Stimulated activated CD8-positive, alpha-beta memory T cell treated with anti-CD3 and anti-CD28 coated beads, Interleukin-7, amount 100 ng/mL, for 1 hour (primary cell): ENCODE data around the gene GJB3.
"Not testable (repeated sequence)": the region's sequence is repeated elsewhere in the genome, so short reads cannot be mapped to it uniquely, and the experiment has no call there.

Source experiments
- DNase-seq, 2 donors: peaks; one replicate each; pipeline ENCODE4 v3.0.0-alpha.2; 2020; ENCODE audit warnings: low read depth in 2 of 2

Gene GJB3

DNA sequence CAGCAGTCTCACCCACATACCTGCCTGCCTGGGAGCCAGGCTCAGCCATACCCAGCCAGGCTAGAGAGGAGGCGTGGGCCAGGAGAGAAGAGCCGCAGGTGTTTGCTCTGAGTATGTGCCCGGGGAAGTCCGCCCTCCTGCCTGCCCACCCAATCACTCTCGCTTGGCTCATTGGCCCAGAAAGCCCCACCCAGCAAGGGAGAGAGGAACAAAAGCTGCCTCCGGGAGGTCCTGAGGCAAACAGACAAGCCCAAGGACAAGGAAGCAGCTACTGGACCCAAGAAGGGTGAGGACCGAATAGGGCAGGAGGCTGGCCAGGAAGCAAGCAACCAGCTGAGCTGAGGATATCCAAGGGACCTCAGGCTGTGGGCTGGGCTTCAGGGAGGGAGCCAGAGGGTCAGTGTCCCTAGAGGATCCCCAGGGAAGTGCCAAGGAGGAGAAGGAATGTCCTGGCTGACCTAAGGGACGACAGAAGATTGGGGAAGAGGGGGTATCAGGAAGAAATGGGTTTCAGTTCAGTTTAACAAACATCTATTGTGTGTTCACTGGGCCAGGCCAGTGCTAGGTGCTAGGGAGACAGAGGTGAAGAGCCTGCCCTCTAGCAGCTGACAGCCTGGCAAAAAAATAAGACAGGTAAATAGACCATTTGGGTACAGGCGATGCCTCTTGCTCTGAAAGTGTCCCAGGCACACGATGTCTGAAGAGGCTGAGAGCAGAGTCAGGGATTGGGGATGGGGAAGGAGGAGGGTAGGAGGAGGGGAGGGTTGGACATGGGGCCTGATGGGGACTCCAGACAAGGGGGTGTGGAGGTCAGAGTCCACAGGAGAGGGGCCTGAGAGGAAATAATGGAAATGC, 21.3 kb upstream of the GJB3 start, which contains the start of gene GJB4:
TSS of gene GJB4 (plus strand) at position 238 of the 855 bp plus-strand sequence. CDS start 1,515 bp downstream, outside the sequence.
- DNase-seq = no peak

DNA sequence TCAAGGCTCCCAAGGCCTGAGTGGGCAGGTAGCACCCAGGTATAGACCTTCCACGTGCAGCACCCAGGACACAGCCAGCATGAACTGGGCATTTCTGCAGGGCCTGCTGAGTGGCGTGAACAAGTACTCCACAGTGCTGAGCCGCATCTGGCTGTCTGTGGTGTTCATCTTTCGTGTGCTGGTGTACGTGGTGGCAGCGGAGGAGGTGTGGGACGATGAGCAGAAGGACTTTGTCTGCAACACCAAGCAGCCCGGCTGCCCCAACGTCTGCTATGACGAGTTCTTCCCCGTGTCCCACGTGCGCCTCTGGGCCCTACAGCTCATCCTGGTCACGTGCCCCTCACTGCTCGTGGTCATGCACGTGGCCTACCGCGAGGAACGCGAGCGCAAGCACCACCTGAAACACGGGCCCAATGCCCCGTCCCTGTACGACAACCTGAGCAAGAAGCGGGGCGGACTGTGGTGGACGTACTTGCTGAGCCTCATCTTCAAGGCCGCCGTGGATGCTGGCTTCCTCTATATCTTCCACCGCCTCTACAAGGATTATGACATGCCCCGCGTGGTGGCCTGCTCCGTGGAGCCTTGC, 19.7 kb upstream of the GJB3 start:
- no peak for DNase-seq

DNA sequence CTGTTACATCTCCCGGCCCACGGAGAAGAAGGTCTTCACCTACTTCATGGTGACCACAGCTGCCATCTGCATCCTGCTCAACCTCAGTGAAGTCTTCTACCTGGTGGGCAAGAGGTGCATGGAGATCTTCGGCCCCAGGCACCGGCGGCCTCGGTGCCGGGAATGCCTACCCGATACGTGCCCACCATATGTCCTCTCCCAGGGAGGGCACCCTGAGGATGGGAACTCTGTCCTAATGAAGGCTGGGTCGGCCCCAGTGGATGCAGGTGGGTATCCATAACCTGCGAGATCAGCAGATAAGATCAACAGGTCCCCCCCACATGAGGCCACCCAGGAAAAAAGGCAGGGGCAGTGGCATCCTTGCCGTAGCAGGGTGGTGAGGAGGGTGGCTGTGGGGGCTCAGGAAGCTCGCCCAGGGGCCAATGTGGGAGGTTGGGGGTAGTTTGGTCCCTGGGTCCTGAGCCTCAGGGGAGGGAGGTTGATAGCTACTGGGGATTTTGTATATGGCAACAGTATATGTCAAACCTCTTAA, 19.2 kb upstream of the GJB3 start:
- DNase-seq = no peak

DNA sequence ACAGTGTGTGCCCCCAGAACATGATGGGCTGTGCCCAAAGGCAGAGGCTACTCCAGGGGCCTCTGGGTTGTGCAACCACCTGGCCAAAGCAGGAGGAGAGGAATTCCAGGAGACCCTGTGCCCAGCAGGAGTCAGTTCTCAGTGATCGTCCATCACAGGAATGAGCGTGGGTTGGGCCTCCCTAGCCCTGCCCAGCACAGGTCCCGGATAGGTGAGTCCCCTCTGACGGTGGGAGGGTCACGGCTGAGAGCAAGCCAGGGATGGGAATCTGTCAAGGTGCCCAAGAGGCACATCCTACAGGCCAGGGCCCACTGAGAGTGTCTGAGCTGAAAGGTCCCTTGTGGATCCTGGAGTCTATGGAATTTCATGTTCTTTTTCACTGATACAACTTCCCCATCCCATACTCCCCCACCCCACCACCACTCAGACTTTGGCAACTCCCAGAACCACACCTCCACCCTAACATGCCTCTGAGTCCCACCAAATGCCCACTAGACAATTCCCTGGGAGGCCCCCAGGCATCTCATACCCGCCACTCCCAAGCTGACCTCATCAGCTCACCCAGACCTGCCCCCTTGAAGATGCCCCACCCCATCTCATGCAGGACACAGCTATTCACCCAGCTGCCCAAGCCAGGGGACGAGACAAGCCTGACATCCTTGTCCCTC, 18.4 kb upstream of the GJB3 start:
- DNase-seq = no peak

DNA sequence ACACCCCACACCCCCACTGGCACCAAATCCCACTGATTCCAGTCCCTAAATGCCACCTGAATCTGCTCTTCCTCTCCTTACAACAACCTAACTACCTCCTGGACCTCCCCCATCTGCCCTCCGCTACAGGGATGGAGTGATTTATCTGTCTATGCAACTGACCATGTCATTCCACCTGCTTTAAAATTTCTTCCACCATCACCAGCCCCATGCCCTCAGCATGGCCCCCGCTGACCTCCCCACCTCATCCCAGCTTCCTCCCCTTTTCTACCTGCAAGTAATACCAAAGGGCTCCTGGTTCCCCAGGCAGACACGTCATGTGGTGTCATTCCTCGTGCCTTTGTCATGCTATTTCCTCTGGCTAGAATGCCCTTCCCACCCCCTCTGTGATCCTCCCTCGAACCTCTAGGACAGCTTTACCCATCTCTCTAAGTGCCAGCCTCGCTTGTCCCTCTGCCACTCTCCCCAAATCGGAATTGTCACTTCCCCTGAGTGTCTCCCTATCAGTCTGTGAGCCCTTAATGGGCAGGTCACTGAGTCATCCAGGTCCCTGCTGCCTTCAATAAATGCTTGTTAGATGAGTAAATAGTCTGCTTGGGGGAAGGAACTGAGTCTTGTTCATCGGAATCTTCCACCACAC, 17.8 kb upstream of the GJB3 start:
- no peak for DNase-seq

DNA sequence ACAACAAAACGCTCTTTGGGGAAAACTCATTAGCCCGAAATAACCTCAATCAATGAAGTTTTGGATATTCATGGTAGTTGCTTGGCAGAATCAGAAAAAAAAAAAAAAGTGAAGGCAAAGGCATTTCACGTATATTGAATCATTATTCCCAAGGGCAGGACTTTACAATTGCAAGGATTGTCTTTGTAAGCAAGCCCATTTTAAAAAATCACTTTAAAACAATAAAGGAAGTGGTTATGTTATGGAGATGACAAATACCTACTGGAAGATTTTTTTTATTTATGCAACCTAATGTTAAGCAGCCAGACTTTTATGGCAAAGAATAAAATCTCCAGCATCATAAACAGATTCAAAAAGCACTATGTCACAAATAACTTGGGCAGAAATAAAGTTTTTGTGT, 12.2 kb upstream of the GJB3 start:
- DNase-seq = no peak

DNA sequence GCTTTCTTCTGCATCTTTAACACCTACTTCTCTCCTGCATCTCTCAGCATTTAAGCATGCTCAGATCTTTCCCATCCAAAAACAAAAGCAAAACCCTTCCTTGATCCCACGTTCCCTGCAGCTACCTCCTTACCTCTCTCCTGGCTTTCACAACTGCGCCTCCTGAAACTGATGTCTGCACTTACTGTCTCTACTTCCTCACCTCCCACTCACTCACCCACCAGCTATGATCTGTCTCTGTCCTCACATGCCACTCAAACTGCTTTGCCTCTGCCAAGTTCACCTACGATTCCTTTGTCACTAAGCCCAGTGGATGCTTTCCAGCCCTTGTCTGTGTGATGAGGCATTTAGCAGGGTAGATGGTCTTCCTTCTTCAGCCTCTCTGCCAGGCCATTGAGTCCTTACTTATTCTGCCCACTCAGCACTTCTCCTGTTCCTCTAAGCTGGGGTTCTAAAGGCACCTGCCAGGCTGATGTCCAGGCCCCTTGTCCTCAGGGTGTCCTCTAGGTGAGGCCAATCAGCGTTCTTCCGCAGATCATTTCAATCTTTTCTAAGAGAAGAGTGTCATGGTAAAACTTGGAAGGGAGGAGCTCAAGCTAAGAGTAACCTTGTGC, 10.0 kb upstream of the GJB3 start:
- no peak for DNase-seq

DNA sequence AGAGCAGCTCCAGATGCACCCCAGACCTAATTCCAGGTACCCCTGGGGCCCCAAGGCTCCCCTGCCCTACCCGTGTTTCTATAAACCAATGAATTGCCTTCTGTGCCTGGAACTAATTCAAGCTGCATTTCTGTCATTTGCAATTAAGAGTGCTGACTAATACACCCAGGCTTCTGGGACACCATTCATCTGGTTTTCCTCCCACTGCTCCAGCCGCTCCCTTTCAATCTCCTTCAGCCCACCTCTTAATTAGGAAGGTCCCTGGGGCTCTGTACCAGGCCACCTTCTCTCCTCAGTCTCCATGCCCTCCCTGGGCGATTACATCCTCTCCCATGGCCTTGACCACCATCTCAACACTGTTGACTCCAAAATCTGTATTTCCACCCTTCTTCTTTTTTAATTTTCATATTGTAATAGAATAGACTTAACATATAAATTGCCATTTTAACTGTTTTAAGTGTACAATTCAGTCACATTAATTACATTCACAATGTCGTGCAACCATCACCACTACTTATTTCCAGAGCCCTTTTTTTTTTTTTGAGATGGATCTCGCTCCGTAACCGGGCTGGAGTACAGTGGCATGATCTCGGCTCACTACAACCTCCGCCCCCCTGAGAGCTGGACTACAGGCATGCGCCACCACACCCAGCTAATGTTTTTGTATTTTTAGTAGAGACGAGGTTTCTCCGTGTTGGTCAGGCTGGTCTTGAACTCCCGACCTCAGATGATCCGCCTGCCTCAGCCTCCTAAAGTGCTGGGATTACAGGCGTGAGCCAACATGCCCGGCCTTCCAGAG, 9.2 kb upstream of the GJB3 start:
- DNase-seq = no peak

DNA sequence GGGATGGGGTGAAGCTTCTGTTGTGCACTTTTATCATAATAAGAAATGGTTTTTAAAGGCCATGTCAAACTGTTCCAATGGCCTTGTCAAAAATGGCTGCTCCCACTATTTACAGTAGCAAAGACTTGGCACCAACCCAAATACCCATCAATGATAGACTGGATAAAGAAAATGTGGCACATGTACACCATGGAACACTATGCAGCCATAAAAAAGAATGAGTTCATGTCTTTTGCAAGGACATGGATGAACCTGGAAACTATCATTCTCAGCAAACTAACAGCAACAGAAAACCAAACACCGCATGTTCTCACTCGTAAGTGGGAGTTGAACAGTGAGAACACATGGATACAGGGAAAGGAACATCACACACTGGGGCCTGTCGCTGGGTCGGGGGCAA, 7.9 kb upstream of the GJB3 start:
- not testable (repeated sequence) for DNase-seq

DNA sequence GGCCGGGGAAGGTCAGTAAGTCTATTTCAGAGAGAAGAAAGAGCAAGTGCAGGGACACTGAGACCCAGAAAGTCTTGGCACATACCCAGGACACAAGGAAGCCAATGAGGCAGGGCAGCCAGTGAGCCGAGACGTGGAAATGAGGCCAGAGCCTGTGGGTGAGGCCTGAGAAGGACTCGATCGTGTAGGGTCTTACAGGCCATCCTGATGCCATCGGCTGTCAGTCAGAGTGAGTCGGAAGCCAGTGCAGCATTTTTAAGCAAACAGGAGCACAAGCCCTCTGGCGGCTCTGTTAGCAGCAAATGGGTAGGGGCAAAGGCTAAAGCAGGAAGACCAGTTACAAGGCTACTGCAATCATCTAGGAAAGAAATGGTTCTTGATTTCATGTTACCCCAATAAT, 6.1 kb upstream of the GJB3 start:
- DNase-seq = no peak

DNA sequence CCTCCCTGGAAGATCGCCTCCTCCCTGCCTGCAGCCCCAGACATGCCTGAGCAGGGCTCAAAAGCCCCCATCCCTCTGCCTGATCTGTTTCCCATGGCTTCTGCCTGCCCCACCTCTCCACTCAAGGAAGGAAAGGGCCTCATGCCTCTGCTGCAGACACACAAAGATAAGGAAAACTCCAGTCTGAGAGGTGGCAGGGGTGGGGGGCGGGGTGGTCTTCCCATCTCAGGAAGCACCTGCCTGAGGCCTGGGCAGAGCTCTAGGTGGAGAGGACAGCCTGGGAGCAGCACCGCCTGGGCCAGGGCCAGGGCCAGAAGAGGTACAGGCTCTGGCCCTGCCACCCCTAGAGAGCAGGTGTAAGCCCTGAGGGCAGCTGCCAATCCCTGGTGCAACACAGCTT, 4.1 kb upstream of the GJB3 start:
- no peak for DNase-seq

DNA sequence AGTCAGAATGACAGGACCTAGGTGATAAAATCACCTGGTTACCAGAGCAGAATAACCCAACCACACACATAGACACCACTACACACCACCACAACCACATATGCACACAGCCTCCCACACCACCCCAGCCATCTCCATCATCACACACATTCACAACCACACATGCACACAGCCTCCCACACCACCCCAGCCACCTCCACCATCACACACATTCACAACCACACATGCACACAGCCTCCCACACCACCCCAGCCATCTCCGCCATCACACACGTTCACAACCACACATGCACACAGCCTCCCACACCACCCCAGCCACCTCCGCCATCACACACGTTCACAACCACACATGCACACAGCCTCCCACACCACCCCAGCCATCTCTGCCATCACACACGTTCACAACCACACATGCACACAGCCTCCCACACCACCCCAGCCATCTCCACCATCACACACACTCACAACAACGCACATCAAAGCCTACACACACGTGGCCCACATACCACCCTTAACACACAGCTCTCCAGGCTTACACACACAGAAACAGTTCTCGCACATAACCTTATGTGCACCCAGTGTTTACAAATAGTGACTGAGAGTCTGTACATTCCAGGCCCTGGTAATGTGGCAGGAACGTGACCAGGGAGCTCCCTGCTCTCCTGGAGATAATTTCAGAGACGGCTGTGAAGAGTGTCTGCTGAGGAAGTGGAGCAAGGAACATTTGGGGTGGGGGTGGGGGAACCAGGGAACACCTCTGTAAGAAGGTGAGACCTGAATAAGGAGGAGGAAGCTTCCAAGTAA, 3.3 kb upstream of the GJB3 start:
- DNase-seq = no peak

DNA sequence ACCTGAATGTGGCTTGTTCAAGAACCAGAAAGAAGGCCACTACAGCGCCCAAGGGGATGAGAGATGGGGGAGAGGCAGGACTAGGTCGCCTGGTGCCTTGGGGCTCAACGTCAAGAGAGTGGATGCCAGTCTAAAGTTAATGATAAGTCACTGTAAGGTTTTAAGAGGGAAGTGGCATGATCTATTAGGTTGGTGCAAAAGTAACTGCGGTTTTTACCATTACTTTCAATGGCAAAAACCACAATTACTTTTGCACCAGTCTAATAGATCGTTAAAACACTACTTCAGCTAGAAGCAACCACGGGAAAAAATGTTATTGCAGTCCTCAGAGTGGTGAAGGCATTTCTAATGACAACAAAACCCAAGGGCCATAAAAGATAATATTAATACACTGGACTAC, 2.6 kb upstream of the GJB3 start:
- DNase-seq = no peak

DNA sequence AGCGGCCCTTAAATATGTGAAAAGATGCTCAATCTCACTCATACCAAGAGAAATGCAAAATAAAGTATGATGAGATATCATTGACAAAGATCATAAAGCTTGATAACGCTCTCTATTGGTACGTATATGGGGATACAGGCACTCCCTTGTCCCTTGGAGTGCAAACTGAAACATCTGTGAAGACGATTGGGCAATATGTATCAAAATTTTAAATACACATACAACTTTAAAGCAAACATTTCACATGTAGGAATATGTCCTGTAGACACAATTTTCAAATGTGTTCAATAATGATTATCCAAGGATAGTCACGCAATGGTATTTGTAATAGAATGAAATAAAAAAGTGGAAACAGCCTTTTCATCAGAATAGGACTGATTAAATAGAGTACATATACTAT, 2.0 kb upstream of the GJB3 start:
- DNase-seq = no peak

DNA sequence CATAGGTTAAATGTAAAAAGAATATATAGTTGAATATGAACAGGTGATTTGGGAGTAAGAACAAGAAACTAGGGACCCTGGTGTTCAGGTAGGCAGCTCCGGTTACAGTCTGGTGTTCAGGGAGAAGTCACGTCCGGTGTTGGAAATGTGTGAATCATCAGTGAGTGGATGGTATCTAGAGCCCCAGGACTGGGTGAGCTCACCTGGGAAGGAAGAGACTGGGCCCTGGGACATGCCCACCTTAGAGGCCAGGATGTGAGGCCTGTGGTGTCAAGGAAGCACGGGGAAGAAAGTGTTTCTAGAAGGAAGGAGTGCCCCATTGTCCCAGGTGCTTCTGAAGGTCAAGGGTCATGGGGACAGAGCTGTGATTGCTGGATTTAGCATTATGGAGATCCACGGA, 1.5 kb upstream of the GJB3 start:
- DNase-seq = no peak

DNA sequence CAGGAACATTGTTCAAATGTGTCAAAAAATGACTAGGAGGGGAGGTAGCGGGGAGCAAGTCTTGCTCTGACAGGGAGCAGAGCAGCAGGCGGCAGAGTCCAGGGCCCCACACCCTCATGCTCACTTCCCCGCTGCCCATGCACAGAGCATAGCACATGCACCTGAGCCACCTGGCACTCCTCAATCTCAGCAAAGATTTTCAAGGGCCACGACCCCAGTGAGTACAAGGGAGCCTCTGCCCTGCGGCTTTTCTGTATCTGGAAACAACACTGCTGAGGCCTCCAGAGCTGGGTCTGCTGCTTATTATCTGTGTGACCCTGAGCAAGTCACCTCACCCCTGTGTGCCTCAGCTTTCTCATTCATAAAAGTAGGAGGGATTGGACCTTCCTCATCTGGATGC, 1.1 kb upstream of the GJB3 start:
- no peak for DNase-seq

DNA sequence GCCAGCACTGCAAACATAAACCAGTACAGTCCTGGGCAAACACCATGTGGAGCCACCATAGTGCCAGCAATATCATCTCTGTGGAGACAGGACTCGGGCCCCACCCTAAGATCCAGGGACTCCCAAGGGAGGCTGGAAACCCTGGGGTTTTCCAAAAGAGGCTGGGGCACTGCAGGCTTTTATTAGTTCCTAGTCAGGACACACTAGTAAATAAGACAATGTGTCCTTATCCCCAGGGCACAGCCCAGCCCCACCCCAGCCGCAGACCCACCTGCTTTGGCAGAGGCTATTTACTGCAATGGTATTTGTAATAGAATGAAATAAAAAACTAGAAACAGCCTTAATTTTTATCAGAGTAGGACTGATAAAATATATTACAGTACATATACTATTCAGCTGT, 486 bp upstream of the GJB3 start:
- no peak for DNase-seq

DNA sequence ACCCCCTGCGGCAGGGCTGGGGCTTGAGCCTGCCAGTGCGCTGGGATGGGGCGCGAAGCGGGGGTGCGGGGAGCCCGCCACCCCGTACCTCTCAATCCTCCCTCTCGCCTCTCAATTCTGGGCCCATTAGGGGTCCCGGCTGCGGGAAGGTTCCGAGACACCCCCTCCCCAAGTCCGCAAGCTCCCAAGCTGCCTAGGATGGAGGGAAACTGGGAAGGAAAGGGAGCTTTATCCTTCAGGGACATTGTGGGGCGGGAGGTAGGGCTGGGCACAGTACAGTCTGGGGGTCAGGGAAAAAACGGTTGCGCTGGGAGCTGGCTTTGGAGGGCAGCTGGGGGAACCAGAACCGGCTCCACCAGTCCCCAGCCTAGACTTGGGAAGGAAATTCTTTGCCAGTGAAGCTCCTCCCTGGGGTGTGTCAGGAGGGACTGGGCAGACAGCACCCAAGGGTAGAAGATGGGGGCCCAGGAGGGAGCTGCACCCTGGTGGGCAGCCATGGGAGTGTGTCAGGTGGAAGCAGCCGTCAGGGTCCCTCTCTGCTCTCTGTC, 904 bp downstream of the GJB3 start:
- DNase-seq = no peak

DNA sequence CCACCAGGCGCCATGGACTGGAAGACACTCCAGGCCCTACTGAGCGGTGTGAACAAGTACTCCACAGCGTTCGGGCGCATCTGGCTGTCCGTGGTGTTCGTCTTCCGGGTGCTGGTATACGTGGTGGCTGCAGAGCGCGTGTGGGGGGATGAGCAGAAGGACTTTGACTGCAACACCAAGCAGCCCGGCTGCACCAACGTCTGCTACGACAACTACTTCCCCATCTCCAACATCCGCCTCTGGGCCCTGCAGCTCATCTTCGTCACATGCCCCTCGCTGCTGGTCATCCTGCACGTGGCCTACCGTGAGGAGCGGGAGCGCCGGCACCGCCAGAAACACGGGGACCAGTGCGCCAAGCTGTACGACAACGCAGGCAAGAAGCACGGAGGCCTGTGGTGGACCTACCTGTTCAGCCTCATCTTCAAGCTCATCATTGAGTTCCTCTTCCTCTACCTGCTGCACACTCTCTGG, 3.8 kb downstream of the GJB3 start:
- DNase-seq = no peak
